HepG2 (cell line): Measurements from ENCODE around the gene GPATCH11.

Experiments used
- ATF3 ChIP-seq: sonication (generic); formaldehyde crosslinking; IDR thresholded peaks from 2 replicates; pipeline ENCODE4 v1.4.0; 2020; ENCODE audit warnings: missing genetic modification reagents
- CREM ChIP-seq, 2 experiments: sonication (generic) in 1 of 2; formaldehyde crosslinking in 1 of 2; IDR thresholded peaks; 2 replicates each; pipeline versions ENCODE4 v1.4.0 to v1.6.1; 2016 to 2020; ENCODE audit warnings: antibody characterized with exemption in 1 of 2, mild to moderate bottlenecking in 1 of 2, missing genetic modification reagents in 1 of 2
- CTCF ChIP-seq: sonication (generic); formaldehyde crosslinking; IDR thresholded peaks from 2 replicates; pipeline ENCODE4 v1.5.0; 2020; ENCODE audit warnings: mild to moderate bottlenecking, missing genetic modification reagents, moderate library complexity
- EZH2 ChIP-seq: conservative IDR thresholded peaks from 2 replicates; pipeline ENCODE4 v1.6.1; 2012; ENCODE audit warnings: mild to moderate bottlenecking, low read depth, low read length, moderate library complexity
- HMGXB4 ChIP-seq, 2 experiments: sonication (generic) in 1 of 2; formaldehyde crosslinking in 1 of 2; IDR thresholded peaks; 2 replicates each; pipeline versions ENCODE4 v1.4.0 to v1.6.1; 2018 to 2020; ENCODE audit warnings: missing genetic modification reagents in 2 of 2, borderline replicate concordance in 1 of 2, low read depth in 1 of 2, mild to moderate bottlenecking in 1 of 2, missing biosample characterization in 1 of 2
- KDM5A ChIP-seq: fragments of 200-600 bp; sonication (generic); IDR thresholded peaks from 2 replicates; pipeline ENCODE4 v1.7.0; 2018; ENCODE audit warnings: antibody characterized with exemption, mild to moderate bottlenecking, low read length, borderline replicate concordance
- POLR2AphosphoS5 ChIP-seq: IDR thresholded peaks from 2 replicates; pipeline ENCODE4 v1.6.1; 2012; ENCODE audit warnings: low read depth, low read length
- ZKSCAN8 ChIP-seq: IDR thresholded peaks from 2 replicates; pipeline ENCODE4 v1.6.1; 2016; ENCODE audit warnings: borderline replicate concordance, missing genetic modification reagents, missing compliant biosample characterization

GRCh38 chr2:37080266-37080665 is 4.1 kb upstream of the GPATCH11 start:
- TF ChIP-seq KDM5A (no peak), ATF3 (no peak), EZH2 (no peak), HMGXB4 (CRISPR knock-in tag; IDR thresholded peaks at IDR 0.05; ENCODE audit: borderline replicate concordance in 1 of 2, low read depth in 1 of 2) (no peak), POLR2AphosphoS5 (no peak), ZKSCAN8 (CRISPR knock-in tag) (no peak), CTCF (CRISPR knock-in tag) (no peak), CREM (IDR thresholded peaks at IDR 0.05) (no peak), CREM (CRISPR knock-in tag; IDR thresholded peaks at IDR 0.05) (no peak)
